Choroid plexus epithelial cell (primary cell): ENCODE results near the gene KLHL9.

Source experiments
- DNase-seq: peaks from one replicate; pipeline ENCODE4 v3.0.0-alpha.2; 2010; ENCODE audit warnings: low read depth
- H3K4me3 ChIP-seq: 2 replicates; pipeline ENCODE4 v1.5.1; 2011; ENCODE audit warnings: low read depth, mild to moderate bottlenecking, control low read depth, low read length, moderate library complexity
- TF ChIP-seq, protein P1 (sequence below): conservative IDR thresholded peaks from 2 replicates; pipeline ENCODE4 v1.5.1; 2011; ENCODE audit warnings: low read depth, mild to moderate bottlenecking, control low read depth, inconsistent platforms, low read length, moderate library complexity

Gene KLHL9

GRCh38 chr9:21331676-21332402 lies 3.4 kb downstream of the KLHL9 start:
- TF ChIP-seq, protein P1, sequence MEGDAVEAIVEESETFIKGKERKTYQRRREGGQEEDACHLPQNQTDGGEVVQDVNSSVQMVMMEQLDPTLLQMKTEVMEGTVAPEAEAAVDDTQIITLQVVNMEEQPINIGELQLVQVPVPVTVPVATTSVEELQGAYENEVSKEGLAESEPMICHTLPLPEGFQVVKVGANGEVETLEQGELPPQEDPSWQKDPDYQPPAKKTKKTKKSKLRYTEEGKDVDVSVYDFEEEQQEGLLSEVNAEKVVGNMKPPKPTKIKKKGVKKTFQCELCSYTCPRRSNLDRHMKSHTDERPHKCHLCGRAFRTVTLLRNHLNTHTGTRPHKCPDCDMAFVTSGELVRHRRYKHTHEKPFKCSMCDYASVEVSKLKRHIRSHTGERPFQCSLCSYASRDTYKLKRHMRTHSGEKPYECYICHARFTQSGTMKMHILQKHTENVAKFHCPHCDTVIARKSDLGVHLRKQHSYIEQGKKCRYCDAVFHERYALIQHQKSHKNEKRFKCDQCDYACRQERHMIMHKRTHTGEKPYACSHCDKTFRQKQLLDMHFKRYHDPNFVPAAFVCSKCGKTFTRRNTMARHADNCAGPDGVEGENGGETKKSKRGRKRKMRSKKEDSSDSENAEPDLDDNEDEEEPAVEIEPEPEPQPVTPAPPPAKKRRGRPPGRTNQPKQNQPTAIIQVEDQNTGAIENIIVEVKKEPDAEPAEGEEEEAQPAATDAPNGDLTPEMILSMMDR: no peak

DNA sequence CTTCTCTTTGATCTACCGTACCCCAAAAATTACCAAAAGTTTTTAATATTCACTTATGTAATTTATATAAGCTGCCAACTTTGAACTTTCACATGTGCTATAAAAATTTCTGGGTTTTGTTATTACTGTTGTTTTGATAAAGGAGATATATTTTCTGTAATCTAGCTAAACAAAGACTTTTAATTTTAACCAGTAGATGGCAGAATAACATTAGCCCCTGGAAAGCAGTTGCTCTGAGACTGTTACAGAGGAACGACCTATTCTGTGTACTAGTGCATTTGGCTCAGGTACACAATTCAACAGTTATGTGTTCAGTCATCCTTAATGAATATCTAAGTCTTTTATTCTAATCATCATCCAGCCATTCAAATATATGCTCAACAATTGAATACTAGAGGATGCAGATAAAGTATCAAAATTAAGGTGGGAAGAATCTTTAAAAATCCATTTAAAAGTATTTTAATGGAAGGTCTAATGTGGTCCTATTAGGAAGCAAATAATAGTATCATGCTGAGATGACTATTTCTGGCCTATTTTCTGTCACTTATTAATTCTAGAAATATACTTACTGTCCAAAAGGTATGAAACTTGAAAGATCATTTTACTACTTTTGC lies 8.6 kb downstream of the KLHL9 start:
- DNase-seq: peak; percentile 70
- H3K4me3 ChIP-seq: no peak overlapping the region
- TF ChIP-seq, protein P1: peak; percentile 68

More at GRCh38 chr9:21331676-21332402, 3.4 kb downstream of the KLHL9 start:
- no peak overlapping the region for H3K4me3 ChIP-seq
- DNase-seq: no peak

- H3K4me3 ChIP-seq: no peak overlapping the region
- TF ChIP-seq, protein P1: no peak
- peak; percentile 24 for DNase-seq
Measured at GRCh38 chr9:21324047-21324446, 11.2 kb downstream of the KLHL9 start.

DNA sequence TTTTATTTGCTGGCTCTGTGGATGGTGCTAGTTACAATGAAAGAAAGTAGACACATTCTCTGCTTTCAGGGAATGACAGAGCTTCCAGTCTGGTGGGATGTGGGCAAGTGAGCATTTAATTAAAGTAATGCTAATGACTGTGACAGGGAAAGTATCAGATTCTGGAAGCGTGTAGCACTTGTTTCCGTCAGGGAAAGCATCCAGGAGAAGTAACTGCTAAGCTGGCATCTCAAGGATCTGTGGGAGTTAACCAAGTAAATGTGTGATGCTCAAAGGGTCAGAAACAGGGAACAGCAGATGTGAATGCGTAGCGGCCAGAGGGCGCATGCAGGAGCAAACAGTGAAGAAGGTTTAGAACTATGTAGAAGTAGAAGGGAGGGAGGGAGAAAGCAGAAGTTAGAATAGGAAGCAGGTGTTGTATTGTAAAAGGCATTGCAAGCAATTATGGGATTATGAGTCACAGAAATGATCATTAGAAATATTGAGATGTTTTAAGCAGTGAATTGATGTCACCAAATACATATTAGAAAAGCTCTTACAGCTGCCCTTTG lies 12.2 kb downstream of the KLHL9 start:
- DNase-seq: no peak
- TF ChIP-seq, protein P1: no peak
- no peak overlapping the region for H3K4me3 ChIP-seq

GRCh38 chr9:21320465-21320864 lies 14.7 kb downstream of the KLHL9 start:
- TF ChIP-seq, protein P1: no peak
- H3K4me3 ChIP-seq: no peak overlapping the region
- no peak for DNase-seq

DNA sequence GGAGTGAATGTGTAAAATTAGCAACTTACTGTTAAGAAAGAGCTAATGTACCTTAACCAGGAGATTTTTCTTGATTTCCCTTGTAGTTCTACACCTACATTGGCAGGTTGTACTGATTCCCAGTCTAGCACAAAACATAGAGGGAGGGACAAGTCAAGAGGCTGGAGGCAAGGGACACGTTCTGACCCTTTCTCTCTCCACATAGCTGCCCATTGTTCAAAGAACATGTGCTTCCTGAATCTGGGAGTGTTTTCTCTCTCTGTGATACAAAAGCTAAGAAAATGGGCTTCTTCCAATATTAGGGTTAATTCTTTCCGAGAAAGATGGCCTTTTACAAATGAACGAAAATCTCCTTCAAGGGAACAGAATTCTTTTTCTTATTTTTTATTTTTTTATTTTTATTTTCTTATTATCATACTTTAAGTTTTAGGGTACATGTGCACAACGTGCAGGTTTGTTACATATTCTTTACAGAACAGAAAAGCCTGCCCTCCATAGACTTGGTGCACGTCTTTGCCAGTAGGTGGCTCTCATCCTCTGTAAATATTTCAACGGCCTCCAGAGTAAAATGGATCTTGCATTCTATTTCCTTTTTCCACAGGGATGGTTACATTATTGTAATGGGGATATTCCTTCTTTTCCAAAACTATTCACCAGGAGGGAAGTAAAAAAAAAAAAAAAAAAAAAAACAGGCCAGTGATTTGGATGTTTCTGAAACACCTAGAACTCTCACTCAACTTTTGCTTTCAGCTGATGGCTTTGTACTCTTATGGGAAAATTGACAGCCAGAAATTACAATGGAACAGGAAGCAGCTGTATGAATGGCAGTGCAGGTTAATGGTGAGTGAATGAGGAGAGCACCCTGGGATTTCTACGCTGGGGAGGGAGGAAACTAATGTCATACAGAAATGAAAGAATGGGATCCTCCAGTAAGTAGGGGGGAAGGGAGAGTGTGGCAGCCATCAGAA lies 17.0 kb downstream of the KLHL9 start:
- TF ChIP-seq, protein P1: peak; percentile 79
- peak; percentile 71 for DNase-seq
- H3K4me3 ChIP-seq: no peak overlapping the region
